Uterus (tissue), 4 donors: ENCODE results near the gene COL13A1. TPM values are rescaled to one million over a fixed set of nuclear protein-coding genes. Genes with fewer than 3 reads are reported as not detected.

Source experiments
- DNase-seq, 2 donors: peaks; one replicate each; pipeline ENCODE4 v3.0.0-alpha.2; 2019 to 2020
- H3K27ac ChIP-seq, 2 donors: fragments of 200-600 bp; sonication (generic); 1 replicate in 1 of 2; 2 replicates in 1 of 2; pipeline ENCODE4 v1.5.1; 2016 to 2018
- H3K27me3 ChIP-seq, 2 donors: fragments of 200-600 bp; sonication (generic); one replicate each; pipeline ENCODE4 v1.5.1; 2018 to 2019; ENCODE audit warnings: control low read depth in 1 of 2
- H3K36me3 ChIP-seq, 2 donors: fragments of 200-600 bp; sonication (generic); one replicate each; pipeline ENCODE4 v1.5.1; 2019; ENCODE audit warnings: control low read depth in 1 of 2
- H3K4me1 ChIP-seq, 2 donors: fragments of 200-600 bp; sonication (generic); one replicate each; pipeline ENCODE4 v1.5.1; 2018 to 2019; ENCODE audit warnings: control low read depth in 1 of 2
- H3K4me3 ChIP-seq, 2 donors: fragments of 200-600 bp; sonication (generic); 1 replicate in 1 of 2; 2 replicates in 1 of 2; pipeline ENCODE4 v1.5.1; 2018 to 2019; ENCODE audit warnings: mild to moderate bottlenecking in 1 of 2
- H3K9me3 ChIP-seq, 2 donors: fragments of 200-600 bp; sonication (generic); one replicate each; pipeline ENCODE4 v1.5.1; 2019; ENCODE audit warnings: control low read depth in 1 of 2
- CTCF ChIP-seq, 4 experiments: fragments of 200-600 bp in 2 of 4; fragments of 450-650 bp in 2 of 4; sonication (generic) in 2 of 4; IDR thresholded peaks; one replicate each; pipeline ENCODE4 v1.5.1; 2016 to 2019; ENCODE audit warnings: antibody characterized with exemption in 4 of 4, mild to moderate bottlenecking in 2 of 4, moderate library complexity in 1 of 4
- POLR2A ChIP-seq, 2 donors: fragments of 450-650 bp; IDR thresholded peaks; one replicate each; pipeline ENCODE4 v1.6.1; 2016; ENCODE audit warnings: antibody characterized with exemption in 2 of 2, mild to moderate bottlenecking in 1 of 2, moderate library complexity in 1 of 2
- intact Hi-C: fragments of 100-400 bp; cut with DNase I; formaldehyde crosslinking; loops from one replicate; pipeline ENCODE4 v1.15.1; 2023; ENCODE audit warnings: low total_unique reads
- total RNA-seq, 4 donors: library from RNA; depleted of rRNA in 3 of 4; stranded (reverse); fragments of >200 nt in 3 of 4; gene quantifications; one replicate each; pipeline versions ENCODE4 v1.1.0 to v1.2.4, GENCODE V29; 2014 to 2023
- donor health status: DM: yes; HTN: yes; CAD: no.

The COL13A1 gene
- total RNA-seq, 4 donors from 2014 or later, result 2.1 to 13.9 (median 3.6) TPM; not detected in 1

GRCh38 chr10:69853064-69853463 is 51.4 kb downstream of the COL13A1 start:
- no peaks in the 10 kb centered on the region for H3K4me1 ChIP-seq
- intact Hi-C loops, result no loop called here
- H3K27me3 ChIP-seq, result no peaks in the 10 kb centered on the region
- H3K4me3 ChIP-seq, result no peak overlapping the region
- no peaks in the 10 kb centered on the region for H3K36me3 ChIP-seq
- DNase-seq, result no peak
- no peak for TF ChIP-seq POLR2A (IDR thresholded peaks at IDR 0.05)
- no peak for TF ChIP-seq CTCF (IDR thresholded peaks at IDR 0.05)
- no peaks in the 10 kb centered on the region for H3K9me3 ChIP-seq
- H3K27ac ChIP-seq, result no peak overlapping the region

- Histone ChIP-seq H3K27me3 (no peaks in the 10 kb centered on the region), H3K36me3 (no peaks in the 10 kb centered on the region), H3K4me1 (no peaks in the 10 kb centered on the region), H3K4me3 (no peak overlapping the region), H3K27ac (no peak overlapping the region), H3K9me3 (no peaks in the 10 kb centered on the region)
- no peak for DNase-seq
- intact Hi-C loops, result no loop called here
- no peak for TF ChIP-seq POLR2A (IDR thresholded peaks at IDR 0.05)
- no peak for TF ChIP-seq CTCF (IDR thresholded peaks at IDR 0.05)
These were observed 53.0 kb downstream of the COL13A1 start for GRCh38 chr10:69854511-69855345.

GRCh38 chr10:69855346-69856111 is 53.8 kb downstream of the COL13A1 start:
- Histone ChIP-seq H3K9me3 (no peaks in the 10 kb centered on the region), H3K36me3 (no peaks in the 10 kb centered on the region), H3K4me3 (no peak overlapping the region), H3K4me1 (no peaks in the 10 kb centered on the region), H3K27ac (no peak overlapping the region), H3K27me3 (no peaks in the 10 kb centered on the region)
- no peak for TF ChIP-seq CTCF (IDR thresholded peaks at IDR 0.05)
- no peak for TF ChIP-seq POLR2A (IDR thresholded peaks at IDR 0.05)
- intact Hi-C loops, result no loop called here
- no peak for DNase-seq

GRCh38 chr10:69856601-69857166 is 55.0 kb downstream of the COL13A1 start:
- H3K9me3 ChIP-seq, result no peaks in the 10 kb centered on the region
- H3K36me3 ChIP-seq, result no peaks in the 10 kb centered on the region
- DNase-seq, result no peak
- no peak overlapping the region for H3K4me3 ChIP-seq
- no peak for TF ChIP-seq POLR2A (IDR thresholded peaks at IDR 0.05)
- TF ChIP-seq CTCF (IDR thresholded peaks at IDR 0.05), result no peak
- H3K27me3 ChIP-seq, result no peaks in the 10 kb centered on the region
- H3K4me1 ChIP-seq, result no peaks in the 10 kb centered on the region
- no peak overlapping the region for H3K27ac ChIP-seq
- intact Hi-C loops, result no loop called here

GRCh38 chr10:69858201-69858600 is 56.5 kb downstream of the COL13A1 start:
- intact Hi-C loops, result no loop called here
- Histone ChIP-seq H3K4me1 (no peaks in the 10 kb centered on the region), H3K36me3 (no peaks in the 10 kb centered on the region), H3K27ac (no peak overlapping the region), H3K27me3 (no peaks in the 10 kb centered on the region), H3K4me3 (no peak overlapping the region), H3K9me3 (no peaks in the 10 kb centered on the region)
- no peak for TF ChIP-seq CTCF (IDR thresholded peaks at IDR 0.05)
- TF ChIP-seq POLR2A (IDR thresholded peaks at IDR 0.05), result no peak
- no peak for DNase-seq
